CD4-positive, alpha-beta T cell treated with Interferon alpha-2 for 1 hour (primary cell): ENCODE results near the gene ZDHHC17.

Experiments used
- DNase-seq, 2 donors: peaks; one replicate each; pipeline ENCODE4 v3.0.0-alpha.2; 2020 to 2022

ZDHHC17 gene

DNA sequence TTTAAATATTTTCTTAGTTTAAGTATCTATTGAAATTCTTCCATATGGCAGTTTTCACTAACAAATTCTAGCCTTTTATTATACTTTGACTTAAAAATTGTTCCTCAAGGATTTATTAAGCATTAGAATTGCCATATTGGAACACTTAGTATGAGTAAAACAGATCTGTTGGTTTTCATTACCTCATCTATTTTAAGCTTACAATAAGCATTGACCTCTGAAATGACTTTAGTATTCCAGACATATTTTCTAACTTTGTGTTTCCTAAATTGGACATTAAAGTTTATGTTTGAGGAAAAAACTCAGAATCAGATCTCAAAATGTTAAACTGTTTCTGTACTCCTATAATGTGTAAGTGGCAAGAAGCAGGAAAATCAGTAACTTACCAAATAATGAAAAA, 66.5 kb downstream of the ZDHHC17 start:
- DNase-seq, result no peak

DNA sequence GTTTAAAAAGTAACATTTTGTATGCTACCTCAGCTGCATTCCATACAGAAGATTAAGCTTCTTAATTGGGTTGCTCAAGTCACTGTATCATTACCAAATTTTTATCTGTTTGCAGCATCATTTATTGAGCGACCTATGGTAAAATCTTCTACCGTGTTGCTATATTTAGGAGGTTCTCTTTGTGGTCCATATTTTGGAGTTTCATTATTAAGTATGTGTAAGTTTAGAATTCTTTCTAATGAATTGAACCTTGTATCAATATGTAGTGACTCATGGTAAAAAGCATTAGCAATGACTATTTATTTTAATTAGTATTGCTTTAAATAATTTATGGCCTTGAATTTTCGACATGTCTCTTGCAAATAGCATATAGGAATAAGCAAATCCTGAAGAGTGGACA, 72.7 kb downstream of the ZDHHC17 start:
- DNase-seq, result no peak

DNA sequence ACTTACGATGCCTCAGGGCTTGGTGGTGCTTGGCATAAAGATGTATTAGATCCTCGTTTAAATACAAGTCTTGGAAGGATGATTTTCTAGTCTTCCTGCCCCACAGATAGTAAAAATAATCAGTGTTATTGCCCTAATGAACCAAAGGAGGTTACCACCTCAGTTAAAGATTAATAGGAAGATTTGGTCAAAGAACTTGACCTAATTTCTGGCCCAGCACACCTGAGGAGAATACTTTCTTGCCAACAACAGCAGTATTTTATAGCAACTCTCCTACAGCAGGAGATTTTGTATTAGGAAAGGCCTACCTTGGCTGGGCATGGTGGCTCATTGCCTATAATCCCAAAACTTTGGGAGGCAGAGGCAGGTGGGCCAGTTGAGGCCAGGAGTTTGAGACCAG, 83.3 kb downstream of the ZDHHC17 start:
- no peak for DNase-seq

DNA sequence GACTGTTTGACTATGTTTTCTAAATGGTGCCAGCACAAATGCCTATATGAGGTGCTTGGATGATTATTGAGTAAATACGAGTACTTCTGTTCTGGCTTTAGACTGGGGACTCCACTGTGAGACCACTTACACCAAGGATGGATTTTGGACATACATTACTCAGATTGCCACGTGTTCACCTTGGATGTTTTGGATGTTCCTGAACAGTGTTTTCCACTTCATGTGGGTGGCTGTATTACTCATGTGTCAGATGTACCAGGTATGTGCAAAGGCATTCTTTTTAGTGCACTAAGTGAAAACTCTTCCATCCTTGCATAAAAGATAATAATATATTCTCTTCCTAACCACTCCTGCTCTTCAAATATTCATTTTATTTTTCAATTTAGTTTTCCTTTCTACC, 84.2 kb downstream of the ZDHHC17 start:
- DNase-seq, result no peak

DNA sequence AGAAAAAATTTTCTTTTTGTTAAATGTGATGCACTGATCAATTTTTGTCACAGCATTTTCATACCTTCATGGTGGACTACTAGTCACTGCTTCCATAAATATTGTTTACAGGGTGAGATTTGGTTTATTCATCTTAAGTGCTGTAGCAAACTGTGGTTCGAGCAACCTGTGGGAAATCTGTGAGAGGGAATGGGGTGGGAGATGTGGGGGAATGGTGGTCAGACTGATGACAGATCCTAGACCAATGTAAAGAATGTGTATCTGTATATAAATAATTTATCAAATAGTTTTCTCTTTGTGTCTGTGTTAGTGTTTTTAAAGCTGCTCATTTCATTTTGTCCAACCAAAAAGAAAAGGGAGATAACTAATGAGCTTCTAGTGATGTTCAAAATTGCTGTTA, 88.2 kb downstream of the ZDHHC17 start:
- no peak for DNase-seq

DNA sequence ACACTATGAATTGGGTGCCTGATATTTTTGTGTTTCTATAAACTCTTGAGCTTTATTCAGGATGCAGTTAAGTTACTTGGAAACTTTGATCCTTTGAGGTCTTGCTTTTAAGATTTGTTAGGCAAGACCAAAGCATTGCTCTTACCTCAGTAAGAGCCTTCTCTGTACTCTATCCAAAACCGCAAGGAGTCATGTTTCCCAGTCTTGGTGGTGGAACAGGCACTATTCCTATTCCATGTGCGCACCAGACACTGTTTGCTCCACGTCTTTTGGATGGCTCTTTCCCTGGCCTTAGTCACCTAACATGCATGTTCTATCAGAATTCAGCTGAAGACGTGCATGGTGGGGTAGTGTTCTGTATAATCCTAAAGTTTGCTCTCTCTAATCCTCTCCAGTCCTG, 91.4 kb downstream of the ZDHHC17 start:
- DNase-seq, result no peak

DNA sequence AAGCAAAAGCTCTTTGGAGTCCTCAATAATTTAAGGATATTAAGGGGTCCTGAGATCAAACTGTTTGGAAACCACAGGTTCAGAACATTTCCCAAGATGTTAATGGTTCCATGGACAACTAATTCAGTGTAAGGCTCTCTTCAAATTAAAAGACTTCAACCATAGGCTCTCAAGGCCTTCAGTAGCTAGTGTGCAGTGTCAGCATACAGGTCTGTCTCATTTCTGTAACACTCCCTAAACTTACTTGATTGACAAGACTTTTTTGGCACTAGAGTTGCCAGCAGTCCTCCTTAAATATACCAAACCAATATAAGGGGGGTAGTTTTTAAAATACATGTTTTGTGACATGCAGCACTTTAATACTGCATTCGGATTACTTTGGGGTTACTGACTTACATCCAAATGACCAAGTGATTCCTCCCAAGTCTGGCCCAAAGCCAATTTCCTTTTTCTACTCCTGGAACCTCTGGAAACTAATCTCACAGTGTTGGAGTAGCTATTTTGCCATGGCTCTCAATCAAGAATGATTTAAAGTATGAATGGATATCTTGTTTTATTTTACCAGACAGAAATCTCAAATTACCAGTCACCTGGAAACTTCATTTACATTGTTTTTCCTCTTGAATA, 92.2 kb downstream of the ZDHHC17 start:
- no peak for DNase-seq

DNA sequence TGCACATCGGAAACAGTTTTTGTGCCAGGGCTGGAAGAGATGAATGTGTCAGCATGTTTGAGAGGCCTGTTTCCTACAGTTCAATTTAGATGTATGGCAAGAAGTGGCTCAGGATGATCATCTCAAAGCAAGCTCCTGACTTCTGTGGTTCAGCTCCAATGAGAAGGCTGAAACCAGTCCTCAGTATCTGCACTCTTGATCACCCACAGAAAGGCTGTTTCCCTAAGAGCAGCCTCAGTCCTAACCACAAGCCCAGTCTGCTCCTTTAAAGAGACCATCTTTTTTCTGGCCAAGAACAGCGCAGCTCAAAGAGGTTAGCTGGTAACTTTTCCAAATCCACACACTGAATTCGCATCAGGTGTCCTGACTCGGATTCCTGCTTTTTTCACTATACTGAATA, 95.7 kb downstream of the ZDHHC17 start:
- no peak for DNase-seq

DNA sequence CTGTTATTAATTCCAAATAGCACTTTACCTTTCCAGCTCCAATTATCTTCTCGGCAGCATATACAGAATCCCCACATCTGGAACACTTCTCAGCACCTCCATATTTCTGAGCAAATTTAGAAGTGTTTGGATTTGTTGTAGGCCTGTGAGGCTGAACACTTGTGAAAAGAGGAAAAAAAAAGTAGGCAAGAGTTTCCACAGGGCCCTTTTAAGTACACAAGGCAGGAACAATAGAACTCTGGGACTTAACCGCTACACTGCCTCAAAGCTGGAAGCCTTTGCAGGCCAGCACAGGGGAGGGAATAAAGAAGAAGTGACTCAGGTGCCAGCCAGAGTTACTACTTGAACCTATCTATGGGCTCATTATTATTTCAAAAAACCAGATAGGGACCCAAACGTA, 96.3 kb downstream of the ZDHHC17 start:
- no peak for DNase-seq

DNA sequence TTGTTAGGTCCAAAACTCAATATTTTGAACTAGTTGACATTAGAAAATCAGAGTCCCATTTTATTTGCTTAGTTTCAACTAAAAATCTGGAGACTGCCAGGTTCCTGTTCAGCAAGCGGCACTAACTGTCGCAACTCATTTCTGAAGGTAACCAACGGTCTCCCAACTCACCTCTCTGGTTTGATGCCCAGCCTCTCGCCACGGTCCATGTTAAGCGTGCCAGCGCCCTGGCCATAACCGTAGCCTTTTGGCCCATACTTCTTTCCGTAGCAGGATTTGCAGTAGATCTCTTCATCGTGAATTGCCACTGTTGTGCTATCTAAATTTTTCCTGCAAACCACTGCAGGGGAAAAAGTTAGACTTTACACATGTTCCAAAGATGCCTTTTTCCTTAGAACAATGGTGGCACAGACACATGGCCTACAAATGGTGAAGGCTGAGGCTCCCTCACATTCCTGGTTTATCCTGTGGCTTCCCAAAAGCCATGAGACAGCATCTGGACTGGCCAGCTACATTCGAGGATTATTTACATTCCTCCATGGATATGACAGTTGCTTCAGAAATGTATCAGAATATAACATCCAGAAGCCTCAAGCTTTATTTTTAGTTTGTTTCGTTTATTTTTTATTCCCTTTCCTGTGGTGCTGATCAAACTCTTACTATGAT, 99.2 kb downstream of the ZDHHC17 start:
- DNase-seq, result no peak

DNA sequence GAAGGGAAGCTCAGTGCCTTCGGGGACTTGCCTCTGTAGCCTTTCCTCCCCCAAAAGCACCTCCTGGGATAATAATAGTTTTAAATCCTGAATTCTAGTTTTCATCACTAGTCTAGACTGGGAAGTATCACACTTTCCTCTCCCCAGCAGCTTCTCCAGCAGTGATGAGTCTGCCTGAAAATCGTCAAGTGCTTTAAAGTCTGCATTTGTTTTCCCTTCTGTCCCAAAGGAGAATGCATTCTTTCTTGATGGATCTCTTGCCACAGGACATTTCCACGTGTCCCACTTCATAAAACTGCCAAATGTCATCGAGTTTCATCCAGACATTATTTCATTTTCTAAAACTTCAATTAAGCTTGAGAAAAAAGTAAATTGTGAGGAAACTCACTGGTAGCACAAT, 99.9 kb downstream of the ZDHHC17 start:
- DNase-seq, result no peak

DNA sequence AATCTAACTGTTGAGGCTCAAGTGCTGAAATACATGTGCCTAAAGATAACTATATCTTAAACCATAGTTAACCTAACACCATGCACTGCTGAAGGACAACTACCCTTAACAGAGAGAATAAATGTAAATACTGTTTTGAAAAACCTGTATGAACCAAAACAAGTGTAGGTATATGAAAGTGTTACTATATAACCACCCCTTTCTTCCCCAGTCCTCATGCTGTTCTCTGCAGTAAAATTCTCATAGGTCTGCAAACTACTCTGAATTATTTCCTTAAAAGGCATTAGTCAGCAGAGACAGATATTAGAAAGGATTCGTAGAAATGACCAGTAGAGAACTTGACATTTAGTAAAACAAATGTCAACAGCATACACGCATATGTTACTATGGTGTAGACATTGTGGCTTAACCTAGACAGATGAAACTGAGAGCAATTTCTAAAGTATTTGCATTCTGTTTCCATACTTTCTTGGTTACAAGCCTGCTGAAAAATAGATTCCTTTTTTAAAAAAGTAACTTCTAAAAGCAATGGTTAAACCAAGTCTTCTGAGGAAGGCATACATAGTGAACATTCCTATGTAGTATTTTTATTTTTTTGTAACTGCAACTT, 101.0 kb downstream of the ZDHHC17 start:
- DNase-seq, result no peak

DNA sequence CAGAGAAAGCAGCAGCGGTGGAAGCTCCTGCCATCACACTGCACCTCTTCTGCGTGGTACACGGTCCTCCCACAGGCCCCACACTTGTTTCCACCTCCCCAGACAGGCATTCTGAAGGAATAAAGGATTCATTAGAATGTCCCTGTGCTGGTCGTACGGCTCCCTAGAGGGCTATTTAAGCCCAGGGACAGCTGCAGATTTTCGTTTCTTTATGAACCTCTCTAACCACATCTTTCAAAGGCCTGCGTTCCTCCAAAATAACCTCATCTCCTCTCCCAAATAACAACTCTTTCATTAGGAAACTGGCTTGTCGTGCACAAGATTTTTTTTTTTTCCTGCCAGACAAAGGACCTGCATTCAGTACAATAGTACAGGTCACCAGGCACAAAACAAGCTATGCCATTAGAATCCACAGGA, 102.2 kb downstream of the ZDHHC17 start:
- no peak for DNase-seq

DNA sequence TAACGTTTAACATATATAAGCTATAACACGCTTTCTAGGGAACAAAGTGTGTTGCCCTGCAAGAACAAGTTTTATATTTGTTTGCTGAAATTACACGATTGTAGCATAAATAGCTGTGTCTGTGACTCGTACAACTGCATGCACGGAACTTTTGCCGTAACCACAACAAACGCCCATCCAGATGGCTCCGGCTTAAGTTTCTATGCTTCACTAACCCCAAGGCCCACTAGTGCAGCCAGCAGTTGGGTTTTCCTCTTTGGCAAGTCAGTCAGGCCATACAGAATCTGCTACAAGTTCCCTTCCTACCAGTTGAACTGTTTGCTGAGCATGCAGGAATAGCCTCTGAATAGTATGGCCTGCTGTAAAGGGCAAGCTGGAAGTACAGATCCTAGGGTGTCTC, 102.8 kb downstream of the ZDHHC17 start:
- DNase-seq, result no peak

DNA sequence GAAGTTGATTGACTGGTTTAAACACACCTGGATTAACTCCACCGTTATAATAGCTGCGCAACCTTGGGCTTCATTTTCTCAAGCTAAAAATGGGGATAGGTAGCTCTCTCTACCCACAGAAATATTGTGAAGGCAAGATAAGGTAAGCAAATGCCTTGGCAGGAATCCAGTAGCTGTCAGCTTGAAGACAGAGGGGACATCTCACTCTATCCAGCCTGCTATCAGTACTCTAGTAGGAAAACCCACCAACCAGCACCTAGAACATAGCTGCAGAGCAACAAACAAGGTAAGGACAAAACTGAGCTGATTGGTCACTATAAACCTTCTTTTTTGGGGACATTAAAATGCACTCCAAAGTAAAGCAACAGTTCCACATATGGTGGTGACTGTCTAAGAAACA, 107.2 kb downstream of the ZDHHC17 start:
- DNase-seq, result no peak

DNA sequence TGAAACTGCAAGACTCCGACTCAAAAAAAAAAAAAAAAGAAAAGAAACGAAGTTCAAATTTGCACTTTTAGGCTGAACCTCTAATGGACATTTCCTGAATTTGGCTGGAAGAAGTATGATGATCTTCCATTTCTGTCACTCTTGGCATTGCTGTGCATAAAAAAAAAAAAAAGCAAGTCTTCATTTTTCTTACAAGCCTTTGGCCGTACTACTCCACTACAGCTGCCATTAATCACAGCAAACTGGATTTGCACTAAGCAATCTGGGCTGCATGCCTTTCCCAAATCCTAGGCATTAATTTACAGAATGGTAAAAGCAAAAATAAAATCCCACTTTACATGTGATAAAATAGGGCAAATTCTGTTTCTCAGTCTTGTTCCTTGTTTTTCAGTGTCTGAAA, 107.8 kb downstream of the ZDHHC17 start:
- DNase-seq, result no peak

DNA sequence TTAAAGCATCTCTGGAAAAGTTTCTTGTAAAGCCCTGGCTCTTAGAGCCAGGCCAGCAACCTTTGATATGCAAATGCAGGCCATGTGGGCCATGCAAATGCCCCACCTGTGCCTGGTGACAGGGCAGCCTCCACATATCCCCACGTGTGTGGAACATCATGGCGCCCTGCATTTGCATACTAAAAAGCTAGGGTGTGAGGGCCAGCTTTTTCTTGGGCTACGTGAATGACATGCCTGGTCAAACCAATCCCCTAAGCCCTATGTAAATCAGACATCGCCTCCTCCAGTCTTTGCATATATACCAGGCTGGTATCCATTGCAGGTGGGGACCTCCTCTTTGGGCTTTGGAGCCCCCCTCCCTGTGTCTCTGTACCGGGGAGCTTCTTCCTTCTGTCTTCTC, 108.5 kb downstream of the ZDHHC17 start:
- DNase-seq, result no peak

DNA sequence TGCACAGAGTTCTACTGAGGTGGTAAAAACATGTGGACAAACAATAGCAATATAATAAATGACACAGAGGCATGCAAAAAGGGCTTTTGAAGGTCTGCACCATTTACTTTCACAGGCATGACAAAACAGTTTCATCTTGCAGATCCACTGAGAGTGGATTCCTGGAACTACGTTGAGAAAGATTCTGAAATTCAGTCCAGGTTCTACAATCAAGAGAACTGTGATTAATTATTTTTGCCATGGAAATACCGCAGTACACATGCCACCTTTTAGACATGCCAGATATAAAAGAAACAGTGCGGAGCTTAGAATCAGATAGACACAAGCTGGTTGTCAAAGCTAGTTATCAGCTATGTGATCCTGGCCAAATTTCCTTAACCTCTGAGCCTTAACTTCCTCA, 110.1 kb downstream of the ZDHHC17 start:
- no peak for DNase-seq

DNA sequence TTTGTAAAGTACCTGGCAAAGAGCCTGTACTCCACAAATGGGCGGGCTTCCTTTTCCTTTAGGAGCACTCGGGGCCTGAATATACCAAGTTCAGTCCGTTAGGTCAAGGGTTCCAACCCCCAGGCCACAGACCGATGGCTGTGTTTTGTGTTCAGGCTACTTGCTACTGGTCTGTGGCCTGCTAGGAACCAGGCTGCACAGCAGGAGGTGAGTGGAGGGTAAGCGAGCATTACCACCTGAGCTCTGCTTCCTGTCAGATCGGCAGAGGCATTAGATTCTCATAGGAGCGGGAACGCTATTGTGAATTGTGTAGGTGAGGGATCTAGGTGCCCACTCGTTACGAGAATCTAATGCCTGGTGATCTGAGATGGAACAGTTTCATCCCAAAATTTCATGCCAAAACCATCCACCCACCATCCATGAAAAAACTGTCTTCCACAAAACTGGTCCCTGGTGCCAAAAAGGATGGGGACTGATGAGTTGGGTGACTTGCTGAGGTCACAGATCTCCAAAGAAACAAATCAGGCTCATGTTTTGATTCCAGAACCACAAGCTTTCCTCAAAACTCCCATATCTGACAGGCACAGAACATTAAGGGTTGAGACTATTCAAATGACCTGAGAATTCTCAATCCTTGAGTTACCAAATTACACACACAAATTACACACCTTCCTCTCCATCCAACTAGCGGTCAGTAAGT, 110.7 kb downstream of the ZDHHC17 start:
- no peak for DNase-seq

DNA sequence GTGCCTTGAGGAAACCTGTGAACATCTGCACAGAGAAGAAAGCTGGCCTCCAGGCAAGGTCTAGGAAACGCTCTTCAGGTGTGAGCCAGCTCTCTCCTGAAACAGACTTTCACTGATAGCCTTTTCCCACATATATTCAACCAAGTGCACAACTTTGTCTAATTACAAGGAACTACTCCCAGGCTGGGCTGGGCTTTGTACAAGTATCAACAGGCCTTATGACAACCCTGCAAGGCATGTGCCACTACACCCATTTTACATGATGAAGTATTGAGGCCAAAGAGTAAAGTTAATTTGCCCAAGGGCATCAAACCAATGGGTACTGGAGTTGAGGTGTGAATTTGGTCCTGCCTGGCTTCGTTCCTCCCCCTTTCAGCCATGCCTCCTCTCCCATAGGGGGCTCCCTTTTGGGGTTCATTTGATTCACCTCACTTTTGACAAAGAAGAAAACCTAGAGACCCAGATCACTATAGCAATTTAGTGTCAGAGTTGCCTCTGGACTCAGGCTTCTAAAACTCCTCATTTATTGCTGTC, 112.8 kb downstream of the ZDHHC17 start:
- DNase-seq, result no peak

DNA sequence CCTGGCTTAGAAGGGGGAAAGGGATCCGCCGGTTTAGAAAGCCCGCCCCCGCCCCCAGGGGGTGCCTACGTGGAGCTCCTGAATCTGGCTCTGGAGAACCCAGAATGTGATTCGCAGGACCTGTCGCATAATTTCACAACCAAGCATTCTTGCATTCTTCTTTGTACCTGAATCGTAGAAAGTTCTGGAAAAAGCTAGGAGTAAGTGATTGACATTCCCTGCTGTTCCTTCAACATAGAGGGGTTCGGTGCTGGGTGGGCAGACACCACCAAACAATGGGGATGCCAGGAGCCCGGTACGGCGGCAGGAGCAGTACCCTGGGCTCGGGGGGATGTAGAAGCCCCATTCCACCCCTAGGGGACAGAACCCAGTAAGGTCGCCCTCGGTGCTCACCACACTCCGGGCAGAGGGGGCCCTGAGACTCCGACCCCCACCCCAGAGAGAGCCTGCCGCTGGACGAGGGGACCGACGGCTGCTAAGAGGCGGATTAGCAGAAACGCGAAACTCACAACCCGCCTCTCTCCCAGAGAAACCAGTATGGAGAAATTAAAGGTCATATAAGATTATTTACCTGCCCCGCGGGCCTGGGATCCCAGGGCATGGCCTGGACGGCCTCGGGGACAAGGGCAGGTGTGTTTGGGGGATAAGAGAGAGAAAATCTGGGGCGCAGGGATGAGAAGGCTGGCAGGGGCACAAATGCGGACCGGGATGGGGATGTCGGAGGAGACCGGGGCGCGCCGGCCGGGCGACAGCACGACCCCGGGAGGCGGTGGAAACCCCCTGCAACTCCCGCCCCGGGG, 114.4 kb downstream of the ZDHHC17 start:
- no peak for DNase-seq

DNA sequence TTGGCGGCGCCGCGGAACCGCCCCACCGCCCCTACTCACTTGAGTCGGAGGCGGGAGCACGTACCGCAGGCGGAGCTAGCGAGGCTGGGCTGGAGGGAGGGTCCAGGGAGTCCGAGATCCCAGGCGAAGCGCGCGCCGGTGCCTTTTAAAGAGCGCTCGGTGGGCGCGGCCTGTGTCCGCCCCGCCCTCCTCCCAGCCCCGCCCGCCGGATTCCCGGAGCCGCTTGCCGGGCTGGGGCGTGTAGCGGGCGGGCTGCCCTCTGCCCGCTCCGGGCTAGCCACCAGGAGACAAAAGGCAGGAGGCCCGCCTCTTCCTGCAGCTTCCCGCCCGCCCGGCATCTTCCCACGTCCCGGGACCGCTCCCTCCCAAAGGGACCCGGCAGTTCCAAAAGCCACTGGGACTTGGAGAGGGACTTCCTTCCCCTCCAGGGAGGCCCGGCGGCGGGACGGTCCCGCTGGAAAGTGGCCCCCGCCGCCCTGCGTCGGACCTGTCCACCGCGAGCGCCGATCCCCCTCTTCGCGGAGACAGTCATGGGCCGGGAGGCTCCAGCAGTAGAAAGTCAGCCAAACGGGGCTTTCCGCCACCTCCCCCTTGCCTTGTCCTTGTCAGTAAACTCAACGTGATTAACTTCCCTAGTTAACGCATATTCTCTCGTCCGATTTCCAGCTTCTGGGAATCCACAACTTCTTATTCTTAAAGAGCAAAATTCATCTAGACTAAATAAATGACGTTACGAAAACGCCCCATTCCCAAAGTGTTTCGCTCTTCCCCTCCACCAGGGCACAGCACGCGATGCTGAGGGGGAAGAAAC, 115.2 kb downstream of the ZDHHC17 start, which contains the start of gene CSRP2:
Gene CSRP2 (minus strand): TSS at position 121 of the 811 bp plus-strand sequence. CDS start 12,759 bp downstream, outside the sequence.
- peak; percentile 42 to 58 for DNase-seq
